Keratinocyte (primary cell): ENCODE results near the gene SIN3A. TPM values are rescaled to one million over a fixed set of nuclear protein-coding genes. Genes with fewer than 3 reads are reported as not detected.

Source experiments
- DNase-seq: peaks from one replicate; pipeline ENCODE4 v3.0.0-alpha.2; 2011; ENCODE audit warnings: low read depth, missing footprints, low spot score
- FAIRE-seq: peaks from 2 replicates; lab custom pipeline; 2011; peaks lifted over from hg19 to GRCh38; lab: Jason Lieb, UNC
- H2AFZ ChIP-seq: 2 replicates; pipeline ENCODE4 v1.6.0; 2012; ENCODE audit warnings: low read length, control low read depth, inconsistent platforms; ENCODE audit not compliant: control insufficient read depth
- H3K27ac ChIP-seq: 2 replicates; pipeline ENCODE4 v1.5.1; 2011; ENCODE audit warnings: low read length; ENCODE audit not compliant: control insufficient read depth, insufficient read depth
- H3K27me3 ChIP-seq: 3 replicates; pipeline ENCODE4 v1.6.0; 2011; ENCODE audit warnings: low read length; ENCODE audit not compliant: control insufficient read depth, insufficient read depth; ENCODE audit errors: extremely low read depth
- H3K36me3 ChIP-seq, 2 experiments: 2 replicates in 1 of 2; 3 replicates in 1 of 2; pipeline ENCODE4 v1.5.1; 2011; ENCODE audit warnings: low read length in 2 of 2, mild to moderate bottlenecking in 1 of 2; ENCODE audit not compliant: control insufficient read depth in 2 of 2, insufficient read depth in 2 of 2; ENCODE audit errors: extremely low read depth in 1 of 2
- H3K4me1 ChIP-seq: 3 replicates; pipeline ENCODE4 v1.5.1; 2011; ENCODE audit warnings: low read length; ENCODE audit not compliant: control insufficient read depth, insufficient read depth; ENCODE audit errors: extremely low read depth
- H3K4me2 ChIP-seq: 3 replicates; pipeline ENCODE4 v1.6.0; 2011; ENCODE audit warnings: low read depth, low read length; ENCODE audit not compliant: control insufficient read depth, insufficient read depth; ENCODE audit errors: extremely low read depth
- H3K4me3 ChIP-seq, 3 experiments: fragments of 200-600 bp in 1 of 3; sonication (generic) in 1 of 3; 2 replicates in 2 of 3; 3 replicates in 1 of 3; pipeline ENCODE4 v1.5.1; 2011 to 2016; ENCODE audit warnings: low read length in 3 of 3, mild to moderate bottlenecking in 3 of 3, control low read depth in 2 of 3, inconsistent platforms in 1 of 3, low read depth in 1 of 3, mixed read lengths in 1 of 3, mixed run types in 1 of 3, moderate library complexity in 1 of 3; ENCODE audit not compliant: control insufficient read depth in 2 of 3, insufficient read depth in 2 of 3; ENCODE audit errors: extremely low read depth in 1 of 3
- H3K79me2 ChIP-seq: 2 replicates; pipeline ENCODE4 v1.6.0; 2012; ENCODE audit warnings: low read length; ENCODE audit not compliant: control insufficient read depth, insufficient read depth
- H3K9ac ChIP-seq: 3 replicates; pipeline ENCODE4 v1.6.0; 2011; ENCODE audit warnings: low read length; ENCODE audit not compliant: control insufficient read depth, insufficient read depth; ENCODE audit errors: extremely low read depth
- H3K9me1 ChIP-seq: 3 replicates; pipeline ENCODE4 v1.6.0; 2011; ENCODE audit warnings: low read length; ENCODE audit not compliant: control insufficient read depth, insufficient read depth; ENCODE audit errors: extremely low read depth
- H3K9me3 ChIP-seq: 2 replicates; pipeline ENCODE4 v1.5.1; 2012; ENCODE audit warnings: low read depth, low read length; ENCODE audit not compliant: control insufficient read depth
- H4K20me1 ChIP-seq: 3 replicates; pipeline ENCODE4 v1.6.0; 2011; ENCODE audit warnings: low read length; ENCODE audit not compliant: control insufficient read depth, insufficient read depth; ENCODE audit errors: extremely low read depth
- EZH2 ChIP-seq: IDR thresholded peaks from one replicate; pipeline ENCODE4 v1.6.1; 2012; ENCODE audit warnings: inconsistent platforms, mild to moderate bottlenecking, low read length, moderate library complexity
- dilution Hi-C: fragments of 300-500 bp; cut with MboI; formaldehyde crosslinking; loops from one replicate; pipeline ENCODE4 v1.7.0; 2020; ENCODE audit warnings: low sequenced_read_pairs; ENCODE audit not compliant: extremely low pct_ligation_motif_present
- polyA plus RNA-seq, 5 experiments: library from polyadenylated mRNA; depleted of rRNA in 3 of 5; stranded (reverse) in 3 of 5; stranded (forward) in 1 of 5; unstranded in 1 of 5; fragments of >200 nt; gene quantifications; 1 replicate in 1 of 5; 2 replicates in 3 of 5; 3 replicates in 1 of 5; pipeline versions ENCODE4 v1.2.1 to v1.2.3, GENCODE V29; 2011 to 2012; ENCODE audit warnings: missing spikeins in 2 of 5, low read depth in 1 of 5, low replicate concordance in 1 of 5
- TF ChIP-seq, protein P1 (sequence below), 3 experiments: IDR thresholded peaks in 1 of 3; conservative IDR thresholded peaks in 1 of 3; optimal IDR thresholded peaks in 1 of 3; 2 replicates in 2 of 3; 3 replicates in 1 of 3; pipeline versions ENCODE3 to v1.5.1; 2011; ENCODE audit warnings: low read length in 3 of 3, mild to moderate bottlenecking in 3 of 3, moderate library complexity in 2 of 3, control low read depth in 1 of 3, inconsistent platforms in 1 of 3; ENCODE audit not compliant: insufficient read depth in 2 of 3; ENCODE audit errors: extremely low read depth in 1 of 3

SIN3A gene
- polyA plus RNA-seq, 1 donor (not counting 4 experiments of a cell fraction or from before 2014, with no cell fraction given) = 19.4 TPM

DNA sequence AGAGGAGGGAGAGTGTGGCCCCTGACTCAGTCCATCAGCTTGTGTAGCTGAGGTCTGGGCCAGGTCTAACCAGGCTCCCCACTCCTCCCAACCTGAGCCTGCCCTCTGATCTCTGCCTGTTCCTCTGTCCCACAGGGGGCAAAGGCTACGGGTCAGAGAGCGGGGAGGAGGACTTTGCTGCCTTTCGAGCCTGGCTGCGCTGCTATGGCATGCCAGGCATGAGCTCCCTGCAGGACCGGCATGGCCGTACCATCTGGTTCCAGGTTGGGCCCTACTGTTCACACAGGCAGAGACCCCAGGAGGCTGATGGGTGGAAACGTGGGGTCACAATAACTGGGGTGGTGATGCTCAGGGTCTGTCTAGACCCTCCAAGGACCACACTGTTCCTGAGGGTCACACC lies 97.9 kb downstream of the SIN3A start:
- H3K36me3 ChIP-seq = peaks cover 7 to 25% of the 10 kb centered on the region in 2 experiments
- no peak overlapping the region for H3K9ac ChIP-seq
- H3K9me1 ChIP-seq = no peaks in the 10 kb centered on the region
- no peak overlapping the region for H3K4me2 ChIP-seq
- DNase-seq (no peak), FAIRE-seq (no peak)
- H3K27me3 ChIP-seq = peaks cover 2% of the 10 kb centered on the region
- H3K27ac ChIP-seq = no peak overlapping the region
- H2AFZ ChIP-seq = no peak overlapping the region
- H3K79me2 ChIP-seq = no peaks in the 10 kb centered on the region
- no peaks in the 10 kb centered on the region for H4K20me1 ChIP-seq
- no peaks in the 10 kb centered on the region for H3K9me3 ChIP-seq
- no peak overlapping the region for H3K4me3 ChIP-seq
- TF ChIP-seq, protein P1, sequence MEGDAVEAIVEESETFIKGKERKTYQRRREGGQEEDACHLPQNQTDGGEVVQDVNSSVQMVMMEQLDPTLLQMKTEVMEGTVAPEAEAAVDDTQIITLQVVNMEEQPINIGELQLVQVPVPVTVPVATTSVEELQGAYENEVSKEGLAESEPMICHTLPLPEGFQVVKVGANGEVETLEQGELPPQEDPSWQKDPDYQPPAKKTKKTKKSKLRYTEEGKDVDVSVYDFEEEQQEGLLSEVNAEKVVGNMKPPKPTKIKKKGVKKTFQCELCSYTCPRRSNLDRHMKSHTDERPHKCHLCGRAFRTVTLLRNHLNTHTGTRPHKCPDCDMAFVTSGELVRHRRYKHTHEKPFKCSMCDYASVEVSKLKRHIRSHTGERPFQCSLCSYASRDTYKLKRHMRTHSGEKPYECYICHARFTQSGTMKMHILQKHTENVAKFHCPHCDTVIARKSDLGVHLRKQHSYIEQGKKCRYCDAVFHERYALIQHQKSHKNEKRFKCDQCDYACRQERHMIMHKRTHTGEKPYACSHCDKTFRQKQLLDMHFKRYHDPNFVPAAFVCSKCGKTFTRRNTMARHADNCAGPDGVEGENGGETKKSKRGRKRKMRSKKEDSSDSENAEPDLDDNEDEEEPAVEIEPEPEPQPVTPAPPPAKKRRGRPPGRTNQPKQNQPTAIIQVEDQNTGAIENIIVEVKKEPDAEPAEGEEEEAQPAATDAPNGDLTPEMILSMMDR (optimal IDR thresholded peaks at IDR 0.05 in 1 of 3, IDR thresholded peaks at IDR 0.05 in 1 of 3, conservative IDR thresholded peaks at IDR 0.05 in 1 of 3; ENCODE audit: extremely low read depth in 1 of 3, insufficient read depth in 2 of 3, low read length in 3 of 3) = no peak
- TF ChIP-seq EZH2 = no peak
- dilution Hi-C loops = no loop called here
- H3K4me1 ChIP-seq = peaks cover 3% of the 10 kb centered on the region

DNA sequence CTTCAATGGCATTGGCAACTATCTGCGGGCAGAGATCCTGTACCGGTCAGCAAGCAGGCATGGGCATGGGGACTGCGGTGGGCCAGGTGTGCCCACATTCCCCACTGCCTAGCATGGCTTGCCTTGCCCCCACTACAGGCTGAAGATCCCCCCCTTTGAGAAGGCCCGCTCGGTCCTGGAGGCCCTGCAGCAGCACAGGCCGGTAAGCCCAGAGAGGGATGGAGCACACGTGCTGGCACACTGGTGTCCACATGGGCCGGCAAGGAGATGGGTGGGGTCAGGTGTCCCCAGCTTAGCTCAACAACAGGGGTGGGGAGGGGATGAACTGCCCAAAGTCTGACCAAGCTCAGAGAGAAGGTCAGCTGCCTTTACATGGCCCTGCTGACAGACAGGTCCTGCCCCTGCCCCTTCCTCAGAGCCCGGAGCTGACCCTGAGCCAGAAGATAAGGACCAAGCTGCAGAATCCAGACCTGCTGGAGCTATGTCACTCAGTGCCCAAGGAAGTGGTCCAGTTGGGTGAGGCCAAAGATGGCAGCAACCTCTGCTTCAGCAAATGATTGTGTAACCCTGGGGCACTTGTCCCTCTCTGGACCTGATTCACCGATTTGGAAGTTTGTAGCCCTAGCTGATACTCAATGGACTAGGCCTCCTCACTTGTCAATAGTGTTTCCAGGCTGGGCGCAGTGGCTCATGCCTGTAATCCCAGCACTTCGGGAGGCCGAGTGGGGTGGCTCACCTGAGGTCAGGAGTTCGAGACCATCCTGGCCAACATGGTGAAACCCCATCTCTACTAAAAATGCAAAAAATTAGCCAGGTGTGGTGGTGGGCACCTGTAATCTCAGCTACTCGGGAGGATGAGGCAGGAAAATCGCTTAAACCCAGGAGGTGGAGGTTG lies 99.1 kb downstream of the SIN3A start:
- H2AFZ ChIP-seq = no peak overlapping the region
- H3K79me2 ChIP-seq = no peaks in the 10 kb centered on the region
- peaks cover 3 to 19% of the 10 kb centered on the region in 2 experiments for H3K36me3 ChIP-seq
- DNase-seq (no peak), FAIRE-seq (no peak)
- no peaks in the 10 kb centered on the region for H3K9me1 ChIP-seq
- H3K4me1 ChIP-seq = peaks cover 7% of the 10 kb centered on the region
- no peak overlapping the region for H3K4me2 ChIP-seq
- H3K9ac ChIP-seq = no peak overlapping the region
- no peak overlapping the region for H3K4me3 ChIP-seq
- H4K20me1 ChIP-seq = no peaks in the 10 kb centered on the region
- no peaks in the 10 kb centered on the region for H3K9me3 ChIP-seq
- peaks cover 7% of the 10 kb centered on the region for H3K27me3 ChIP-seq
- no peak for TF ChIP-seq EZH2
- TF ChIP-seq, protein P1 (optimal IDR thresholded peaks at IDR 0.05 in 1 of 3, IDR thresholded peaks at IDR 0.05 in 1 of 3, conservative IDR thresholded peaks at IDR 0.05 in 1 of 3; ENCODE audit: extremely low read depth in 1 of 3, insufficient read depth in 2 of 3, low read length in 3 of 3) = no peak
- no peak overlapping the region for H3K27ac ChIP-seq
- dilution Hi-C loops = no loop called here
